HG03064 (cell line): ENCODE data around the gene FDXR.

Source experiments
- ATAC-seq: cut with Tn5 transposase; IDR thresholded peaks from one replicate; pipeline ENCODE4 v1.9.1; 2021; ENCODE audit warnings: low read depth; ENCODE audit not compliant: unreplicated experiment

FDXR gene

DNA sequence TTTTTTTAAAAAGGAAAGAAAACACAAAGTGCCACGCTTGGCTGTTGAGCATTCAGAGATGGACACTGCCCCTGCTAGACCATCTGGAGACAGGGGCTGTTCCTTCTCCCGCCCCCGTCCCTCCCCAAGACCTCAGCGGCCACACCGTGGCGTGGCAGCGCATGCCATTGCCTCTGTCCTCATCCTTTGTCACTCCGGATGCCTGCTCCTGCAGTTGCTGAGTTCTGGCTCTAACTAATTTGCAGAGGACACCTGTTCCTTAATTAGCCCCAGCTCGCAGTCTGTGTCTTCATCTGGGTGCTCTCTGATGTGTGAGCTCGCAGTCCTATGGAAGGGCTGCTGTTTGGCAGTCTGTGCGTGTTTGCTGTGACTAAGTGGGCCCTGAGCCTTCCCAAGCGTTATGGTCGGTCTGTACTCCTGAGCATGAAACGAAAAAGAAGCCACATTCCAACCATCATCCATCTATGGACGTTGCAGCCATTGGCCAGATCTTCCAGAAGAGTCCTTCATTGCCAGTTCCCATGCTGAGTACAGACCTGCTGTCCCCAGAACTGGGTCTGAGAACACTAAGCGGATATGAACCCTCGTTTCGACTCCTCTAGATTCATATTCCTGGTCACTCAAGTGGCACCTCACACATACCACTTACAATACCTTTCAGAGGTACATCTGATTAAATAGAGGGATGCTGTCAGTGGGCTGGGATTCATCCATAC is 55.7 kb downstream of the FDXR start:
- no peak for ATAC-seq

DNA sequence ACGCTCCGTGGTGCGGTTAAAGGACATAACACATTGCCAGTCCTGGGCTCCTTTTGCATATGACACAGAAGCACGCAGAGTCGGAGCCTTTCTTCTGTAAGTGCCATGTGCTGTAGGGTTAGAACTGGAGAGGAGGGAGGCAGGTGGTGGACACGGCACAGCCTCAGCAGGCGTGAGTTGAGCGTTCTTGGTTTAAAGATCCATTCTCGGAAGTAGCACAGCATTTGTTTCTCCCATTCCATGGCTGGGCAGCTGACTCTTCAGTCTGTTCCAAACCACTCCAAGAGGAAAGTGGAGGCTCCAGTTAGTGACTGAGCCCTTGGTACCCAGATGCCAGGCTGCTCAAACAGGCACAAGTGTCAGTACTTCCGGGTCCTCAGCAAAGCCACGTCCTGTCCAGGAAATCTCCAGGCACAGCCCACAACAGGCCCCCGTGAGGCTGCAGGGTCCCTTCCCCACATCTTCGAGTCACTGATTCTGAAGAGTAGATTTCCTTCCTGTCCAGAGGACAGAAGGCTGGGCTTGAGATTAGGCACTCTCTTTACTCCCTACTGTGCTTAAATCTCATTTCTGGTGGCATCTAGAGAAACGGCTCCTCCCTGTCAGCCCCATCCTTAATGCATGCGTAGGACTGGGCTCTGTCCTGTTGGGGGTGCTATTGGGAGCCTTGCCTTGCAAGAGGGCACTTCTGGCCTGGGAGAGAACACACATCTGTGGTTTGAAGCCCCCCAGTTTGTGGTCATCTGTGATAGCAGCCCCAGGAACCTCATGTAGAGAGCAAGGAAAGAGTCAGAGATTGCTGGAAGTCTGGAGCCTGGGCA is 57.0 kb downstream of the FDXR start:
- ATAC-seq: no peak

DNA sequence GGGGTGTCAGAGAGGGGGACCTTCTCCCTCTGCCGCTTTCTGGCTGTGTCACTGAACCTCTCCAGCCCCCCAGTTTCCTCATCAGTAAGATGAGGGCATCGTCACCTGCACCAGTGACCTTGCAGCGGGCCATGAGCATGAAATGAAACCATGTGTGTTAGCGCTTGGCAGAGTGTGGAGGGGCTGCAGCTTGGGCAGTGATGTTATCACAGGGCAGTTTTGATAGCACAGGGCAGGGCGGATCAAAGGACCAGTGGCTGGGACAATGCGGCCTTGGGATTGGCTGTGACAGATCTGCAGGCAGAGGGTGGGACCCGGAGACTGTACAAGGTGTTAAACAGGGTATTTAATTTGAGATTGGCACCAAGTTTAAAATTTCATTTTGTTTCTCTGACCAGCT is 57.7 kb downstream of the FDXR start:
- ATAC-seq: no peak

DNA sequence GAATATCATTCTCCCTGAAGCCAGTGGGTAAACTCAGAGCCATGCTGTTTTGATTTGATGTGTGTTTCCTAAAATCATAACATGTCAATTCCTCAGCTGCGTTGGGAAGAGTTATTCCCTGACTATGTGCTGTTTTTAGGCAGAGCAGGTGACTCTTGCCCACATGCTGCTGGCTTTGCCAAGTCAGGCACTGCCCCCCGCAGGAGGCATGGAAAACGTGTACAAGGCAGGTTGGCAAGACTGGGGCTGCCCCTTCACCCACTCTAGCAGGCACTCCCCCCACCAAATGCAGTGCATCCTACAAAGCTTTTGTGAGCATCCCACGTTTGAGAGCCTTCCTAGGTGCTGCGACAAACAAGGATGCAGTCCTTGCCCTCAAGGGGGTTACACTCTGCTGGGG is 58.3 kb downstream of the FDXR start:
- ATAC-seq: no peak
